T-helper 2 cell treated with Interferon-gamma antibody and Interleukin-4, amounts not matched to agents 100 ng/mL and 5 ng/mL, for 36 hours (primary cell): Measurements from ENCODE around the gene PHPT1. TPM values are rescaled to one million over a fixed set of nuclear protein-coding genes. Genes with fewer than 3 reads are reported as not detected.

Experiments used
- intact Hi-C: fragments of 100-400 bp; cut with micrococcal nuclease; formaldehyde crosslinking; loops from one replicate; pipeline ENCODE4 v1.15.1; 2023
- total RNA-seq: library from RNA; stranded (reverse); gene quantifications from 2 replicates; pipeline ENCODE4 v1.2.3, GENCODE V29; 2022

The PHPT1 gene
- total RNA-seq, result 109 and 111 TPM in 2 replicates

GRCh38 chr9:136849038-136849959 is at the start of gene PHPT1:
Gene PHPT1 (plus strand): TSS chr9:136849409. CDS start chr9:136849431, 22 bp downstream.
- intact Hi-C loops, result loop anchor here (1.0 to 5.0 kb wide), 8 partner anchors 17 to 198 kb away; partner anchors contain the start of genes ABCA2, EDF1, NPDC1 and PAXX

GRCh38 chr9:136799854-136800657 is 49.2 kb upstream of the PHPT1 start:
- intact Hi-C loops, result loop anchor here (1.0 to 10.0 kb wide), 4 partner anchors 9 to 425 kb away; partner anchors contain the start of genes CYSRT1, NOTCH1, PHPT1 and RNF208

GRCh38 chr9:136802321-136802720 is 46.9 kb upstream of the PHPT1 start:
- intact Hi-C loops, result loop anchor here (10.0 kb wide), 2 partner anchors 258 to 422 kb away; partner anchors contain the start of genes CYSRT1, NOTCH1, RNF208 and RNF224

GRCh38 chr9:136803009-136803550 is 46.1 kb upstream of the PHPT1 start:
- intact Hi-C loops, result loop anchor here (10.0 kb wide), 2 partner anchors 258 to 422 kb away; partner anchors contain the start of genes CYSRT1, NOTCH1, RNF208 and RNF224

- intact Hi-C loops, result loop anchor here (10.0 kb wide), 2 partner anchors 259 to 421 kb away; partner anchors contain the start of genes CYSRT1, NOTCH1, RNF208 and RNF224
Measured at GRCh38 chr9:136803551-136804508, 45.4 kb upstream of the PHPT1 start.

GRCh38 chr9:136804509-136805206 is 44.6 kb upstream of the PHPT1 start:
- intact Hi-C loops, result loop anchor here (5.0 to 10.0 kb wide), 3 partner anchors 78 to 420 kb away; partner anchors contain the start of genes CYSRT1, NOTCH1, RNF208 and RNF224

GRCh38 chr9:136805207-136805740 is 43.9 kb upstream of the PHPT1 start:
- intact Hi-C loops, result loop anchor here (5.0 to 10.0 kb wide), 3 partner anchors 77 to 420 kb away; partner anchors contain the start of genes CYSRT1, NOTCH1, RNF208 and RNF224

- intact Hi-C loops, result loop anchor here (5.0 to 10.0 kb wide), 3 partner anchors 76 to 419 kb away; partner anchors contain the start of genes CYSRT1, NOTCH1, RNF208 and RNF224
Measured at GRCh38 chr9:136806067-136806466, 43.1 kb upstream of the PHPT1 start.

GRCh38 chr9:136806631-136807201 is 42.5 kb upstream of the PHPT1 start:
- intact Hi-C loops, result loop anchor here (5.0 to 10.0 kb wide), 3 partner anchors 76 to 418 kb away; partner anchors contain the start of genes CYSRT1, NOTCH1, RNF208 and RNF224

GRCh38 chr9:136807281-136808074 is 41.7 kb upstream of the PHPT1 start, which contains the start of gene RABL6:
Gene RABL6 (plus strand): TSS chr9:136807948. CDS start chr9:136808197, 249 bp downstream.
- intact Hi-C loops, result loop anchor here (2.0 to 10.0 kb wide), 4 partner anchors 35 to 417 kb away; partner anchors contain the start of genes AJM1, CYSRT1, NOTCH1 and RNF208

- intact Hi-C loops, result loop anchor here (2.0 to 10.0 kb wide), 4 partner anchors 35 to 417 kb away; partner anchors contain the start of genes AJM1, CYSRT1, NOTCH1 and RNF208
Measured at GRCh38 chr9:136808075-136808805, 41.0 kb upstream of the PHPT1 start.

- intact Hi-C loops, result loop anchor here (2.0 to 10.0 kb wide), 4 partner anchors 34 to 416 kb away; partner anchors contain the start of genes AJM1, CYSRT1, NOTCH1 and RNF208
Measured at GRCh38 chr9:136808806-136809158, 40.4 kb upstream of the PHPT1 start.

GRCh38 chr9:136814725-136815421 is 34.3 kb upstream of the PHPT1 start:
- intact Hi-C loops, result no loop called here

GRCh38 chr9:136815422-136815782 is 33.8 kb upstream of the PHPT1 start:
- intact Hi-C loops, result no loop called here

- intact Hi-C loops, result no loop called here
Measured at GRCh38 chr9:136820971-136821825, 28.0 kb upstream of the PHPT1 start.
